Lung (tissue), 12 donors: ENCODE results near the gene STRBP. TPM values are rescaled to one million over a fixed set of nuclear protein-coding genes. Genes with fewer than 3 reads are reported as not detected.

Source experiments
- ATAC-seq: fragments of 200-7000 bp; cut with Tn5 transposase; one replicate; pipeline ENCODE4 v1.9.1; 2020; ENCODE audit warnings: moderate number of reproducible peaks; ENCODE audit not compliant: insufficient read depth, low FRiP score
- DNase-seq, 3 donors: peaks; one replicate each; pipeline ENCODE4 v3.0.0-alpha.2; 2013 to 2017
- H3K27ac ChIP-seq, 2 donors: one replicate each; pipeline ENCODE4 v1.5.1; 2013; ENCODE audit warnings: mild to moderate bottlenecking in 2 of 2, moderate library complexity in 2 of 2, control low read depth in 1 of 2, inconsistent platforms in 1 of 2, low read depth in 1 of 2, low read length in 1 of 2
- H3K27me3 ChIP-seq, 3 donors: one replicate each; pipeline ENCODE4 v1.5.1; 2013; ENCODE audit warnings: low read length in 2 of 3; ENCODE audit not compliant: control insufficient read depth in 3 of 3, insufficient read depth in 3 of 3
- H3K36me3 ChIP-seq, 4 donors: one replicate each; pipeline ENCODE4 v1.5.1; 2013; ENCODE audit warnings: low read length in 4 of 4, mild to moderate bottlenecking in 1 of 4, moderate library complexity in 1 of 4; ENCODE audit not compliant: control insufficient read depth in 4 of 4, insufficient read depth in 4 of 4
- H3K4me1 ChIP-seq, 5 donors: one replicate each; pipeline ENCODE4 v1.5.1; 2013; ENCODE audit warnings: low read length in 5 of 5, mild to moderate bottlenecking in 2 of 5, moderate library complexity in 1 of 5; ENCODE audit not compliant: control insufficient read depth in 5 of 5, insufficient read depth in 5 of 5
- H3K4me3 ChIP-seq: one replicate; pipeline ENCODE4 v1.5.1; 2013; ENCODE audit warnings: mild to moderate bottlenecking, control low read depth, moderate library complexity
- H3K9ac ChIP-seq, 2 donors: one replicate each; pipeline ENCODE4 v1.5.1; 2013; ENCODE audit warnings: low read length in 2 of 2, control low read depth in 1 of 2; ENCODE audit not compliant: insufficient read depth in 1 of 2
- H3K9me3 ChIP-seq, 4 donors: one replicate each; pipeline ENCODE4 v1.5.1; 2013; ENCODE audit warnings: low read length in 3 of 4, mild to moderate bottlenecking in 1 of 4, moderate library complexity in 1 of 4; ENCODE audit not compliant: control insufficient read depth in 4 of 4, insufficient read depth in 3 of 4
- CTCF ChIP-seq: IDR thresholded peaks from 2 replicates; pipeline ENCODE4 v1.5.1; 2012; ENCODE audit warnings: mild to moderate bottlenecking; ENCODE audit errors: control extremely low read depth, extremely low read depth
- WGBS, 2 donors: extraction: QIAGEN DNeasy Blood & Tissue Kit; methylation state at CpG; one replicate each; pipeline ENCODE4 v1.1.7; 2013; 5-methylcytosine and 5-hydroxymethylcytosine counted together
- polyA plus RNA-seq, 2 donors: library from polyadenylated mRNA; stranded (reverse); fragments of 200-250 nt; gene quantifications; one replicate each; pipeline ENCODE4 v1.2.1, GENCODE V29; 2013
- total RNA-seq, 2 donors: library from RNA; depleted of rRNA in 1 of 2; stranded (reverse); fragments of >200 nt in 1 of 2; gene quantifications; one replicate each; pipeline ENCODE4 v1.2.1, GENCODE V29; 2014 to 2021
- donor health status: control.
- donor health status: control.
- donor health status: Bipolar disorder and iron deficiency.
- donor health status: healthy.
- donor health status: DM: yes; HTN: yes; CAD: no.

STRBP gene
- total and polyA plus RNA-seq, 4 donors = 8.3 to 27.2 (median 21.1) TPM

GRCh38 chr9:123174079-123174478 lies 94.3 kb downstream of the STRBP start:
- Histone ChIP-seq H3K9me3 (no peaks in the 10 kb centered on the region), H3K4me3 (no peak overlapping the region), H3K27me3 (no peaks in the 10 kb centered on the region), H3K4me1 (peaks cover 0 to 6% (median 0%) of the 10 kb centered on the region in 5 donors), H3K27ac (no peak overlapping the region), H3K9ac (no peak overlapping the region), H3K36me3 (peaks cover 0 to 4% (median 1%) of the 10 kb centered on the region in 4 donors)
- no peak for TF ChIP-seq CTCF
- no peak for DNase-seq
- WGBS, 2 donors = 71 to 93% methylated on average over 1 of the region's 1 CpG
- no peak for ATAC-seq

GRCh38 chr9:123169926-123170325 lies 98.5 kb downstream of the STRBP start:
- H3K9ac ChIP-seq = no peak overlapping the region
- H3K9me3 ChIP-seq = no peaks in the 10 kb centered on the region
- H3K4me3 ChIP-seq = no peak overlapping the region
- peaks cover 0 to 2% (median 0%) of the 10 kb centered on the region in 5 donors for H3K4me1 ChIP-seq
- H3K36me3 ChIP-seq = peaks cover 0 to 4% (median 0%) of the 10 kb centered on the region in 4 donors
- WGBS, 2 donors = 85 to 90% methylated on average over 3 of the region's 3 CpGs
- H3K27ac ChIP-seq = no peak overlapping the region
- no peak for DNase-seq
- no peak for TF ChIP-seq CTCF
- H3K27me3 ChIP-seq = no peaks in the 10 kb centered on the region
- ATAC-seq = no peak

- Histone ChIP-seq H3K4me3 (no peak overlapping the region), H3K4me1 (no peaks in the 10 kb centered on the region), H3K36me3 (peaks cover 0 to 4% (median 0%) of the 10 kb centered on the region in 4 donors), H3K9me3 (no peaks in the 10 kb centered on the region), H3K9ac (no peak overlapping the region), H3K27me3 (no peaks in the 10 kb centered on the region), H3K27ac (no peak overlapping the region)
- WGBS, 2 donors = 95 to 100% methylated on average over 2 of the region's 2 CpGs
- DNase-seq (no peak), ATAC-seq (no peak)
- no peak for TF ChIP-seq CTCF
Observed at GRCh38 chr9:123168586-123168985, 99.8 kb downstream of the STRBP start.

GRCh38 chr9:123167474-123167873 lies 100.9 kb downstream of the STRBP start:
- WGBS, 2 donors = 83 to 90% methylated on average over 1 of the region's 1 CpG
- no peak for ATAC-seq
- Histone ChIP-seq H3K4me3 (no peak overlapping the region), H3K9ac (no peak overlapping the region), H3K4me1 (no peaks in the 10 kb centered on the region), H3K36me3 (no peaks in the 10 kb centered on the region), H3K9me3 (no peaks in the 10 kb centered on the region), H3K27ac (no peak overlapping the region), H3K27me3 (no peaks in the 10 kb centered on the region)
- no peak for TF ChIP-seq CTCF
- DNase-seq = no peak
